HG02973 (cell line): ENCODE measurements around the gene MPZL3.

Experiments used
- ATAC-seq: cut with Tn5 transposase; IDR thresholded peaks from one replicate; pipeline ENCODE4 v1.9.1; 2021; ENCODE audit warnings: moderate library complexity; ENCODE audit not compliant: unreplicated experiment

Gene MPZL3

GRCh38 chr11:118233377-118233776, 18.8 kb downstream of the MPZL3 start:
- ATAC-seq = no peak

- ATAC-seq = no peak
Measured at GRCh38 chr11:118232659-118233058, 19.5 kb downstream of the MPZL3 start.

- no peak for ATAC-seq
Measured at GRCh38 chr11:118231461-118231860, 20.7 kb downstream of the MPZL3 start.

- no peak for ATAC-seq
Measured at GRCh38 chr11:118230088-118230487, 22.1 kb downstream of the MPZL3 start.

GRCh38 chr11:118229274-118229847, 22.8 kb downstream of the MPZL3 start:
- ATAC-seq = no peak

- ATAC-seq = peak; percentile 51
Measured at GRCh38 chr11:118227865-118228785, 24.0 kb downstream of the MPZL3 start.

GRCh38 chr11:118226781-118227180, 25.4 kb downstream of the MPZL3 start:
- no peak for ATAC-seq

GRCh38 chr11:118226296-118226695, 25.9 kb downstream of the MPZL3 start:
- no peak for ATAC-seq

- ATAC-seq = peak; percentile 36
Measured at GRCh38 chr11:118224511-118225188, 27.5 kb downstream of the MPZL3 start, which contains the start of gene JAML. TSS of gene JAML (minus strand) at chr11:118225011. CDS start at chr11:118214866, 10,145 bp downstream.

GRCh38 chr11:118223992-118224391, 28.2 kb downstream of the MPZL3 start:
- no peak for ATAC-seq

- ATAC-seq = no peak
Measured at GRCh38 chr11:118223570-118223969, 28.6 kb downstream of the MPZL3 start.

- ATAC-seq = no peak
Measured at GRCh38 chr11:118222437-118222836, 29.7 kb downstream of the MPZL3 start.

- no peak for ATAC-seq
Measured at GRCh38 chr11:118221419-118221818, 30.7 kb downstream of the MPZL3 start.

- ATAC-seq = no peak
Measured at GRCh38 chr11:118219732-118220131, 32.4 kb downstream of the MPZL3 start.

GRCh38 chr11:118219244-118219643, 32.9 kb downstream of the MPZL3 start:
- ATAC-seq = no peak

GRCh38 chr11:118217575-118217974, 34.6 kb downstream of the MPZL3 start:
- ATAC-seq = no peak

GRCh38 chr11:118216621-118217481, 35.3 kb downstream of the MPZL3 start:
- no peak for ATAC-seq

GRCh38 chr11:118215765-118216164, 36.4 kb downstream of the MPZL3 start:
- ATAC-seq = no peak

GRCh38 chr11:118215262-118215661, 36.9 kb downstream of the MPZL3 start:
- no peak for ATAC-seq

- no peak for ATAC-seq
Measured at GRCh38 chr11:118214210-118214914, 37.8 kb downstream of the MPZL3 start.
